Measurements from ENCODE around the gene ADH7.

GRCh38 chr4:99383399-99383798 is 51.7 kb downstream of the ADH7 start:
- TF ChIP-seq CTCF (conservative IDR thresholded peaks at IDR 0.05 in 1 of 2, IDR thresholded peaks at IDR 0.05 in 1 of 2; ENCODE audit: low read depth in 1 of 2, low read length in 2 of 2) (no peak), EZH2 (IDR thresholded peaks at IDR 0.05; ENCODE audit: low read length, missing control alignments) (no peak)
